ENCODE results near the gene TCF7L1.

The TCF7L1 gene

DNA sequence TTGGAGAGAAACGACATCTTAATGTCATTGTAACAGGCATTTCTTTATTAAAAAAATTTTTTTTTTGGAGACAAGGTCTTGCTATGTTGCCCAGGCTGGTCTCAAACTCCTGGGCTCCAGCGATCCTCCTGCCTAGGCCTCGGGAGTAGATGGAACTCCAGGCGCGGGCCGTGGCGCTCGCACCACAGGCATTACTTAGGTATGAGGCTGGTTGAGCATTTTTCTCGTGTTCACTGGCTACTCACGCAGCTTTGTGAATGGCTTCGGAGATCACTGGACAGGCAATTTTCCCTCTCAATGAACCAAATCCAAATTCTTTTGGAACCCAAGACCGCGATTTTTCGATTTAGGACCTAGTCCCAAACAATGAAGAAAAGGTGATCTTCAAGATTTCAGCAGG, 795 bp upstream of the TCF7L1 start:
- Histone ChIP-seq H3K9me3 (no peaks in the 10 kb centered on the region), H3K4me1 (peaks cover 0 to 44% (median 28%) of the 10 kb centered on the region in 4 donors), H3K36me3 (no peaks in the 10 kb centered on the region), H3K27me3 (no peaks in the 10 kb centered on the region), H3K4me3 (peak overlapping the region; percentile 71 to 75), H3K27ac (peak overlapping the region; percentile 67 to 81)
- TF ChIP-seq, protein P1, sequence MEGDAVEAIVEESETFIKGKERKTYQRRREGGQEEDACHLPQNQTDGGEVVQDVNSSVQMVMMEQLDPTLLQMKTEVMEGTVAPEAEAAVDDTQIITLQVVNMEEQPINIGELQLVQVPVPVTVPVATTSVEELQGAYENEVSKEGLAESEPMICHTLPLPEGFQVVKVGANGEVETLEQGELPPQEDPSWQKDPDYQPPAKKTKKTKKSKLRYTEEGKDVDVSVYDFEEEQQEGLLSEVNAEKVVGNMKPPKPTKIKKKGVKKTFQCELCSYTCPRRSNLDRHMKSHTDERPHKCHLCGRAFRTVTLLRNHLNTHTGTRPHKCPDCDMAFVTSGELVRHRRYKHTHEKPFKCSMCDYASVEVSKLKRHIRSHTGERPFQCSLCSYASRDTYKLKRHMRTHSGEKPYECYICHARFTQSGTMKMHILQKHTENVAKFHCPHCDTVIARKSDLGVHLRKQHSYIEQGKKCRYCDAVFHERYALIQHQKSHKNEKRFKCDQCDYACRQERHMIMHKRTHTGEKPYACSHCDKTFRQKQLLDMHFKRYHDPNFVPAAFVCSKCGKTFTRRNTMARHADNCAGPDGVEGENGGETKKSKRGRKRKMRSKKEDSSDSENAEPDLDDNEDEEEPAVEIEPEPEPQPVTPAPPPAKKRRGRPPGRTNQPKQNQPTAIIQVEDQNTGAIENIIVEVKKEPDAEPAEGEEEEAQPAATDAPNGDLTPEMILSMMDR (IDR thresholded peaks at IDR 0.05) = no peak
- intact Hi-C loops (cut with DNase I; ENCODE audit: low total_unique reads) = loop anchor here (10.0 kb wide), 1 partner anchor 158 kb away; the partner anchor contains the start of gene KCMF1
- DNase-seq = peak; percentile 29 to 66

DNA sequence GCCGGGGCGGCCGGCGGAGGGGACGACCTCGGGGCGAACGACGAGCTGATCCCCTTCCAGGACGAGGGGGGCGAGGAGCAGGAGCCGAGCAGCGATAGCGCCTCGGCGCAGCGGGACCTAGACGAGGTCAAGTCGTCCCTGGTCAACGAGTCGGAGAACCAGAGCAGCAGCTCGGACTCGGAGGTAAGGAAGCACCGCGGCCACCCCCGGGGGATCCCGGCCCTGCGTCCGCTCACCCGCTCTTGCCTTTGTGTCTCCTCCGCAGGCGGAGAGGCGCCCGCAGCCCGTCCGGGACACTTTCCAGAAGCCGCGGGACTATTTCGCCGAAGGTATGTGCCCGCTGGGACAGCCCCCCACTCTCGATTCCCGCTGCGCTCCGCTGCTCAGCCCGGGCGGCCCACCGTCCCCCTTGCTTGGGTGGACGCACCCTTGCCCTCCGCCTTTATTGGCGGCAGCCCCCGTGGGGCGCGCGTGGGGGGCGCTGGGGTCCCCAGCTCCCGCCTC, 611 bp downstream of the TCF7L1 start:
- H3K27me3 ChIP-seq = no peaks in the 10 kb centered on the region
- no peaks in the 10 kb centered on the region for H3K36me3 ChIP-seq
- peak overlapping the region; percentile 81 to 88 for H3K27ac ChIP-seq
- H3K4me3 ChIP-seq = peak overlapping the region; percentile 71 to 75
- no peaks in the 10 kb centered on the region for H3K9me3 ChIP-seq
- TF ChIP-seq, protein P1 (IDR thresholded peaks at IDR 0.05) = no peak
- intact Hi-C loops (cut with DNase I; ENCODE audit: low total_unique reads) = loop anchor here (1.0 to 10.0 kb wide), 2 partner anchors 149 to 159 kb away; partner anchors contain the start of gene KCMF1
- DNase-seq = peak; percentile 34 to 75
- H3K4me1 ChIP-seq = peaks cover 0 to 51% (median 34%) of the 10 kb centered on the region in 4 donors

DNA sequence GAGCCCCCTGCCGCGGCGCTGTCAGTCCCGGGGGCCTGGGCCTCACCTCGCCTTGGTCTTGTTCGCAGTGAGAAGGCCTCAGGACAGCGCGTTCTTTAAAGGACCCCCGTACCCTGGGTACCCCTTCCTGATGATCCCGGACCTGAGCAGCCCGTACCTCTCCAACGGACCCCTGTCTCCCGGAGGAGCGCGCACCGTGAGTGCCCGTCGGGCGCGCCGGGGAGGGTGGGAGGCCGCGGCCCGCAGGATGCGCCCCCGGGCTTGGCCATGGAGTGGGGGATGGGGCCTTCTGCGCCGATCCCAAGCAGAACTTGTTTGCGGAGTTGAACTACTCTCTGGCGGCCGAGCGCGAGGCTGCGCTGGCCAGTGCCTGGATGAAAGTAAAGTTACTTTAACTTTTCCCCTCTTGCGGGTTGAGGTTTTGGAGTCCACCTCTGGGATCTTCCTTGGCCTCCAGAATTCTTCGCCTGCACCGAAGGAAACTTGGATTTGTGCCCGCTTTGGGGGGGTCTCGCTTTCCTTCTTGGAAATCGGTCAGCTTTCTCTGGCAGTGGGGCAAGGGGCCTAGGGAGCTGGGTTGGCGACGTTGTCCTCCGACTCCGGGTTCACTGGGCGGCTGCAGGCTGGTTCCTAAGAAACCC, 1.2 kb downstream of the TCF7L1 start:
- Histone ChIP-seq H3K27ac (peak overlapping the region; percentile 81 to 88), H3K4me1 (peaks cover 0 to 56% (median 34%) of the 10 kb centered on the region in 4 donors), H3K36me3 (no peaks in the 10 kb centered on the region), H3K27me3 (no peaks in the 10 kb centered on the region), H3K9me3 (no peaks in the 10 kb centered on the region), H3K4me3 (peak overlapping the region; percentile 71 to 75)
- TF ChIP-seq, protein P1 (IDR thresholded peaks at IDR 0.05) = peak in 1 of 2 experiments; percentile 8
- intact Hi-C loops (cut with DNase I; ENCODE audit: low total_unique reads) = loop anchor here (10.0 kb wide), 1 partner anchor 160 kb away; the partner anchor contains the start of gene KCMF1
- DNase-seq = peak; percentile 38 to 78

DNA sequence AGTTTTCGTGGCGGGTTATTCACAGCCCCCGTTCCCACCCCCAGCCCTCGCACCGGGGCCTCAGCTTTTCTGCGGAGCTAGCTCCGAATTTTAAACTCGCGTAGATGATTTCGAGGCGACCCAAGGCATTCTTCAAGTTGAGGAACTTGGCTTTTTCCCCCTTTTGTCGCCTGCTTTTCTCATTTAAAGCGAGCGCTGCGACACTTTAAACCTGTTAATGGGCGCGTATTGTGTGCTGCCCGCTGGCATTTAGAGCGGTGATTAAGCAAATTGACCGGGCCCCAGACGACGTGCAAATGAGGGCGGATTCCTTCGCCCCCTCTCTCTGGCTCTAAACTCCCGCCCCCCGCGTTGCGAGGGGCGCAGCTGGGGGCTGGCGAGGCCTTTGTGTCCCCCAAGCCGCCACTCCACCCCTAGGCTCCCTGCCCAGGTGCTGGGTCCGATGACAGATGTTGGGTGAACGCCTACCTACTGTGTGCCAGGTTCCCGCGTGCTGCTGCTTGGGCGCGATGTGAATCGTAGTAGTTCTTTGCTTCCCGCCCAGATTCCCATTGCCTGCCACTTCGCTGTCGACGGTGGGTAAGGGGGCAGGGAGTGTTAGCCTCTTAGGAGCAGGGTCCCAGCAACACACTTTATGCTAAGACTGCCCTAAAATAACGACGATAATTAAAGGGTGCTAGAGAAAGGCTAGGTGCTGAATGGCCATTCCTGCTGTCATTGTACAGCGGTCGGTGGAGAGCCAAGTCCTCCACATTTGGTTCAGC, 1.9 kb downstream of the TCF7L1 start:
- TF ChIP-seq, protein P1 (IDR thresholded peaks at IDR 0.05) = no peak
- intact Hi-C loops (cut with DNase I; ENCODE audit: low total_unique reads) = loop anchor here (10.0 kb wide), 1 partner anchor 160 kb away; the partner anchor contains the start of gene KCMF1
- Histone ChIP-seq H3K36me3 (no peaks in the 10 kb centered on the region), H3K4me3 (peak overlapping the region; percentile 71 to 75), H3K27me3 (no peaks in the 10 kb centered on the region), H3K4me1 (peaks cover 0 to 56% (median 34%) of the 10 kb centered on the region in 4 donors), H3K9me3 (no peaks in the 10 kb centered on the region), H3K27ac (peak overlapping the region; percentile 81 to 88)
- DNase-seq = peak in 1 of 2 donors; percentile 67

DNA sequence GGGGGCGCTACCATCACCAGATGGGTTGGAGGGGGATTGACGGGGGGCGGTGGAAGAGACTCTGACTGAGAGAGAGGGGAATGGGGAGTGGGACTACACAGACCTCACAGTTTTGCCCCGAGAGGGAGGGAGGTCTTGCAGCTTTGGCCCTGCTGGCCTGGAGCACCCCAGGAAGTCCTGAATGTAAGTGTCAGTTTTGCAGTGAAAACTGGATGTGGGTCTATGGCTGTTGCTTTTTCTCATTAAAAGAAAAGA, 2.4 kb downstream of the TCF7L1 start:
- TF ChIP-seq, protein P1 (IDR thresholded peaks at IDR 0.05) = no peak
- Histone ChIP-seq H3K9me3 (no peaks in the 10 kb centered on the region), H3K27ac (peak overlapping the region in 1 of 2 donors; percentile 88), H3K4me3 (no peak overlapping the region), H3K4me1 (peaks cover 0 to 56% (median 34%) of the 10 kb centered on the region in 4 donors), H3K27me3 (no peaks in the 10 kb centered on the region), H3K36me3 (peaks cover 0 to 3% (median 0%) of the 10 kb centered on the region in 3 donors)
- intact Hi-C loops (cut with DNase I; ENCODE audit: low total_unique reads) = loop anchor here (10.0 kb wide), 1 partner anchor 161 kb away; the partner anchor contains the start of gene KCMF1
- no peak for DNase-seq

Measured in tibial artery (tissue), 4 donors.